ENCODE results near the gene LRRC42.

DNA sequence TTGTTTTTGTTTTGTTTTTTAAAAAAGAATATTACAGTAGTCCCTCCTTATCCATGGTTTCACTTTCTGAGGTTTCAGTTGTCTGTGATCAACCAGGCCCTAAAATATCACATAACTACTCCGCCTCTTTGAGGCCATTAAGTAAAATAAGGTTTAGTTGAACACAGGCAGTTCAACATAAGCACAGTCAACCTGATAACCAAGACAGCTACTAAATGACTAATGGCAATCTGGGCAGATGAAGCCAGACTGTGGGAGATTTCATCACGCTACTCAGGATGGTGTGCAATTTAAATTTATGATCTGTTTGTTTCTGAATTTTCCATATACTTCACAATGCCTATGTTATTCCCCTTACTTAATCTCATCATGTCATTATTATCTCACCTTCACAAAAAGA is 41.7 kb downstream of the LRRC42 start:
- TF ChIP-seq POLR2A (conservative IDR thresholded peaks at IDR 0.05) (no peak), RBM22 (IDR thresholded peaks at IDR 0.05; ENCODE audit: low read depth, low read length, poor library complexity, severe bottlenecking) (no peak), CHD1 (IDR thresholded peaks at IDR 0.05; ENCODE audit: low read length) (no peak), CBX8 (IDR thresholded peaks at IDR 0.05; ENCODE audit: borderline replicate concordance, extremely low read depth, low read depth, low read length, poor library complexity, severe bottlenecking) (no peak), ETS2 (tag; IDR thresholded peaks at IDR 0.05; ENCODE audit: borderline replicate concordance, poor library complexity, severe bottlenecking) (no peak), SIN3A (IDR thresholded peaks at IDR 0.05; ENCODE audit: borderline replicate concordance in 2 of 2, control insufficient read depth in 1 of 2, low read depth in 2 of 2, low read length in 2 of 2) (no peak), ZNF668 (CRISPR knock-in tag; IDR thresholded peaks at IDR 0.05) (no peak), ESRRA (IDR thresholded peaks at IDR 0.05; ENCODE audit: borderline replicate concordance, low read depth) (no peak), TAF1 (IDR thresholded peaks at IDR 0.05; ENCODE audit: control insufficient read depth, extremely low read depth, insufficient read depth, low read length, severe bottlenecking) (no peak), BRCA1 (IDR thresholded peaks at IDR 0.05) (no peak), BRCA1 (CRISPR knock-in tag; IDR thresholded peaks at IDR 0.05) (no peak)
- TF ChIP-seq, protein P1, sequence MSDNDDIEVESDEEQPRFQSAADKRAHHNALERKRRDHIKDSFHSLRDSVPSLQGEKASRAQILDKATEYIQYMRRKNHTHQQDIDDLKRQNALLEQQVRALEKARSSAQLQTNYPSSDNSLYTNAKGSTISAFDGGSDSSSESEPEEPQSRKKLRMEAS (CRISPR knock-in tag; IDR thresholded peaks at IDR 0.05): no peak
- TF ChIP-seq, protein P2, sequence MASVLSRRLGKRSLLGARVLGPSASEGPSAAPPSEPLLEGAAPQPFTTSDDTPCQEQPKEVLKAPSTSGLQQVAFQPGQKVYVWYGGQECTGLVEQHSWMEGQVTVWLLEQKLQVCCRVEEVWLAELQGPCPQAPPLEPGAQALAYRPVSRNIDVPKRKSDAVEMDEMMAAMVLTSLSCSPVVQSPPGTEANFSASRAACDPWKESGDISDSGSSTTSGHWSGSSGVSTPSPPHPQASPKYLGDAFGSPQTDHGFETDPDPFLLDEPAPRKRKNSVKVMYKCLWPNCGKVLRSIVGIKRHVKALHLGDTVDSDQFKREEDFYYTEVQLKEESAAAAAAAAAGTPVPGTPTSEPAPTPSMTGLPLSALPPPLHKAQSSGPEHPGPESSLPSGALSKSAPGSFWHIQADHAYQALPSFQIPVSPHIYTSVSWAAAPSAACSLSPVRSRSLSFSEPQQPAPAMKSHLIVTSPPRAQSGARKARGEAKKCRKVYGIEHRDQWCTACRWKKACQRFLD (CRISPR knock-in tag; IDR thresholded peaks at IDR 0.05): no peak
- TF ChIP-seq, protein P3, sequence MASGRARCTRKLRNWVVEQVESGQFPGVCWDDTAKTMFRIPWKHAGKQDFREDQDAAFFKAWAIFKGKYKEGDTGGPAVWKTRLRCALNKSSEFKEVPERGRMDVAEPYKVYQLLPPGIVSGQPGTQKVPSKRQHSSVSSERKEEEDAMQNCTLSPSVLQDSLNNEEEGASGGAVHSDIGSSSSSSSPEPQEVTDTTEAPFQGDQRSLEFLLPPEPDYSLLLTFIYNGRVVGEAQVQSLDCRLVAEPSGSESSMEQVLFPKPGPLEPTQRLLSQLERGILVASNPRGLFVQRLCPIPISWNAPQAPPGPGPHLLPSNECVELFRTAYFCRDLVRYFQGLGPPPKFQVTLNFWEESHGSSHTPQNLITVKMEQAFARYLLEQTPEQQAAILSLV (tag; IDR thresholded peaks at IDR 0.05): no peak

Data from K562 (cell line).